CD4-positive, alpha-beta T cell treated with Interleukin-15 for 1 hour (primary cell): Measurements from ENCODE around the gene TRABD2A.
A peak's percentile ranks its signal among the peaks of the same experiment; 100 is the strongest.
"Not testable (repeated sequence)": the region's sequence is repeated elsewhere in the genome, so short reads cannot be mapped to it uniquely, and the experiment has no call there.

Experiments used
- DNase-seq: peaks from one replicate; pipeline ENCODE4 v3.0.0-alpha.2; 2020

The TRABD2A gene

DNA sequence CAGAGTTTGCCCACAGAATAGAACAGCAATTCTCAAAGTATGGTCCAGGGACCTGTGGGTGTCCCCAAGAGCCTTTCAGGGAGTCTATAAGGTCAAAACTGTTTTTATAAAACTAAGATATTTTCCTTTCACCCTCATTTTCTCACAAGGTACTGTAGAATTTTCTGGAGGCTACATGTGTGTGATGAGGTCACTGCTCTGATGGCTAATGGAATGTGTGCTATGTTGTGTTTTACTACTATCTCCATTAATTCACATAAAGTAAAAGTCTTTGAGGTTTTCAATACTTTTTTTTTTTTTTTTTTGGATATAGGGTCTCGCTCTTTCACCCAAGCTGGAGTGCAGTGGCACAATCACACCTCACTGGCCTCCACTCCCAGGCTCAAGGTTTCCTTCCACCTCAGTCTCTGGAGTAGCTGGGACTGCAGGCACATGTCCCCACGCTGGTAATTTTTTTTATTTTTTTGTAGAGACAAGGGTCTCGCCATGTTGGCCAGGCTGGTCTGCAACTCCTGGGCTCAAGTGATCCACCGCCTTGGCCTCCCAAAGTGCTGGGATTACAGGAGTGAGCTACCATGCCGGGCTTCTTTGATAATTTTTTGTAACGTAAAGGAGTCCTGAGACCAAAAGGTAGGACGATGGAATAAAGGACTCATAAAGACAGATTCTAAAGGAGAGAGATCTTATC is 1.8 kb downstream of the TRABD2A start:
- no peak for DNase-seq

DNA sequence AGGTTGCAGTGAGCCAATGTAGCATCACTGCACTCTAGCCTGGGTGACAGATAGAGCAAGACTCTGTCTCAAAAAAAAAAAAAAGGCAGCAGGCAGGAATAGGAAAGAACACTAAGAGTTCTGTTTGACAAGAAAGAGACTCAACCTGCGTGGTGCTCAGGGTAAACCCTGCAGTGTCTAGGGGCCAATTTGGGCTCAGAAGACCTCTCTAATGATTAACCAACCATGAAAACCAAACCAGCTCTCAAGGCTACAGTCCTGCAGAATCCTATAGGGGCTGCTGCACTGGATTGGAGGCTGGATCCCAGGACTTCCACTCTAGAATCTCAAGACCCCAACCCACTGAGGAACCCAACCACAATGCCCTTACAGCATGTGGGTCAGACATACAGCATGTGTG is 2.4 kb downstream of the TRABD2A start:
- no peak for DNase-seq

DNA sequence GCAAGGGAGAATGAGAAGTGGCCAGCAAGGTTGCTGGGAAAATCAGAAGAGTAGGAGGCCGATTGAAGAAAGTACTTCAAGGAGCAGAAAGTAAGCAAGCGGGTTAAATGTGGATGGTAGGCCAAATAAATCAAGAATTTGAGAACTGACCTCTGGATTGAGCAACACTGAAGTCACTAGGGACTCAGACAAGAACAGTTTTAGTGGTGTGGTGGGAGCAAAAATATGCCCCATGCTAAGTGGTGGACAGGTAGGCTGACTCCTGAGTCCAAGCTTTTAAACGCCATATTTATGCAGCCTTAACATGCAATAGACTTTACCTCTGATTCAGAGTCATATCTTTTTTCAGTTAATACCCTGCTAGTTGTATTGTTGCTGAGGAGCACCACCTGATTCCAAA is 4.5 kb downstream of the TRABD2A start:
- no peak for DNase-seq

DNA sequence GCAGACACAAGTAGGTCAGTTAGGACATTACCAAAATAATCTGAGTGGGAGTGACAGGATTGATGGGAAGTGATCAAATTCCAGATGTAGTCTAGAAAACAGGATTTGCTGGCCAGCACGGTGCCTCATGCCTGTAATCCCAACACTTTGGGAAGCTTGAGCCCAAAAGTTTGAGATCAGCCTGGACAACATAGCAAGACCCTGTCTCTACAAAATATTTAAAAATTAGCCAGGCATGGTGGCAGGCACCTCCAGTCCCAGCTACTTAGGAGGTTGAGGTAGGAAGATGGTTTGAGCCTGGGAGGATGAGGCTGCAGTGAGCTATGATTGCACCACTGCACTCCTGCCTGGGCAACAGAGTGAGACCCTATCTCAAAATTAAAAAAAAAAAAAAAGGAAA is 5.3 kb downstream of the TRABD2A start:
- DNase-seq: not testable (repeated sequence)

DNA sequence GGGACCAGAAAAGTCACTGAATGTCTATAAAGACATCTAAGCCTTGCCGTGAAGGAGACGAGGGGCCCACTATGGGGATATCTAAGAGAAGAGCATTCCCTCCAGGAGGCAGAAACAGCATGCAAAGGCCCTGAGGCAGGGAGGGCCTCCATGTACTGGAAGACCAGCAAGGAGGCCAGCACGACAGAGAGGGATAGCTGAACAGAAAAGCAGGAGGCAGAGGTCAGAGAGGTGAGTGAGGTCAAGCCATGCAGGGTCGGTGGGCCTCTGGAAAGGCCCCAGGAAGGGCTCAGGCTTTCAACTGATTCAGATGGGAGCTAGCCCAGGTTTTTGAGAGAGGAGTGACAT is 5.7 kb downstream of the TRABD2A start:
- no peak for DNase-seq

DNA sequence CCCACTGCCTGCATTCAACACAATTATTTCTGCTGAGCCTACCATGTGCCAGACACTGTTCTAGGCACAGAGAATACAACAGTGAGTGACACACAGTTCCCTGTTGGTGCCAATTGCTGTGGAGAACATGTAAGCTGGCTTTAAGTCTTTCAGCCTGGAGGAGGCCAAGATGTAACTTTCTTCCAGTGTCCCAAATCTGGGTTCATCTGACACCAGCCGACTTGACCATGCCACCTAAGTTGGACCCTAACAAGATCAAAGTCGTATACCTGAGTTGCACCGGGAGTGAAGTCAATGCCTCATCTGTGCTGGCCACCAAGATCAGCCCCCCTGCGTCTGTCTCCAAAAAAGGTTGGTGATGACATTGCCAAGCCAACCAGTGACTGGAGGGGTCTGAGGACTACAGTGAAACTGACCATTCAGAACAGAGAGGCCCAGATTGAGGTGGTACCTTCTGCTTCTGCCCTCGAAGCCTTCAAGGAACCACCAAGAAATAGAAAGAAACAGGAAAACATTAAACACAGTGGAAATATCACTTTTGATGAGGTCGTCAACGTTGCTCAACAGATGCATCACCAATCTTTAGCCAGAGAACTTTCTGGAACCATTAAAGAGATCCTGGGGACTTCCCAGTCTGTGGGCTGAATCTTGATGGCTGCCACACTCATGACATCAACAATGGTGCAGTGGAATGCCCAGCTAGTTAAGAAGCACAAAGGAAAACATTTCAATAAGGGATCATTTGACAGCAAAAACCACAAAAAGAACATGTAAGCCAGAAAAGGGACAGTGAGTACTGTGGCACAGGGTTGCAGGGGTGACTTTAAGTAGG is 6.3 kb downstream of the TRABD2A start:
- no peak for DNase-seq

DNA sequence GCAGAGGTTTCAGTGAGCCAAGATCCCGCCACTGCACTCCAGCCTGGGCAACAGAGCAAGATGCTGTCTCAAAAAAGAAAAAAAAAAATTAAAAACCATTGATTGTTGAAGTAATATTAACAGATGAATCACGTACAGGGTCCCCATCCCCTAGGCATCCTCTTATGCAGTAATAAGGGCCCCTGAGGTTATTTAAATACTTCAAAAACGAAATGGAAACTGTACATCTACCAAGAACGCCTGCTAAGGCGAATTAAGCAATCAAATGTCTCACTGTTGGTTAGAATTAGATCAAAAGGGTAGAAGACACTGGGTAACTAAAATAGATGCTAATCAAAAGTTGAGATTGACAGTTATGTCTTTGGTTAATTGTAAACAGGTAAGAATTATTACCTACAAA is 7.5 kb downstream of the TRABD2A start:
- DNase-seq: no peak

DNA sequence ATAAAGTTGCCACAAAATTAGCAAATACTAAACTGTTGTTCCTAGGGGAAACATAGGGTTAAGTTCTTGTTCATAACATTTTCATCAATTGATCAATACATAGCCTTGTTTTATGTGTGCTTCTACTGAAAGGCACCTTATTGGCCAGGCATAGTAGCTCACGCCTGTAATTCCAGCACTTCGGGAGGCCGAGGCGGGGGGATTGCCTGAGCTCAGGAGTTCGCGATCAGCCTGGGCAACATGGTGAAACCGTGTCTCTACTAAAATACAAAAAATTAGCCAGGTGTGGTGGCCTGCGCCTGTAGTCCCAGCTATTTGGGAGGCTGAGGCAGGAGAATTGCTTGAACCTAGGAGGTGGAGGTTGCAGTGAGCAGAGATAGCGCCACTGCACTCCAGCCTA is 8.2 kb downstream of the TRABD2A start:
- DNase-seq: not testable (repeated sequence)

DNA sequence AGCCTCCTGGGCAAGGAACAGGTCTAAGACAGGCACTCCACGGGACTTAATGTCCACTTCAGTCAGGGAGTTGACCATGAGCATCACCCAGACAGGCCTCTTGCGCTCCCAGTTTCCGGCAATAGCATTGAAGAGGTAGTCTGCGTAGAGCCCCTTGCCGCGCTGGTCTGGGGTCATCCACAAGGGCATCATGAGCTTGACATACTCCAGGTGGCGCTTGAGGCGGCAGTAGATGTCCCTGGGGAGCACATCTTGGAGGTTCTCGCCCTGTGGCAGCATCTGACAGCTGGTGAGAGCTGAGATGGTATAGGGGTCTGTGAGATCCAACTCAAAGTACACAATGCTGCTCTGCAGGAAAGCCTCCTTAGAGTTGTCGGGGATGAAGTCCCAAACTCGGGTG is 10.6 kb downstream of the TRABD2A start:
- DNase-seq: no peak

DNA sequence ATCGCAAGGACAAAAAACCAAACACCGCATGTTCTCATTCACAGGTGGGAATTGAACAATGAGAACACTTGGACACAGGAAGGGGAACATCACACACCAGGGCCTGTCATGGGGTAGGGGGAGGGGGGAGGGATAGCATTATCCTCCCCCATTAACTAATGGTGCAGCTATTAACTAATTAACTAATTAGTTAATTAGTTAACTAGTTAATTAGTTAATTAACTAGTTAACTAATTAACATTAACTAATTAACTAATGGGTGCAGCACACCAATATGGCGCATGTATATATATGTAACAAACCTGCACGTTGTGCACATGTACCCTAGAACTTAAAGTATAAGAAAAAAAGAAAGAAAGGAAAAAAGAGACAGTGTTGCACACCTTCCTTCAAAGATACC is 12.6 kb downstream of the TRABD2A start:
- DNase-seq: not testable (repeated sequence)

DNA sequence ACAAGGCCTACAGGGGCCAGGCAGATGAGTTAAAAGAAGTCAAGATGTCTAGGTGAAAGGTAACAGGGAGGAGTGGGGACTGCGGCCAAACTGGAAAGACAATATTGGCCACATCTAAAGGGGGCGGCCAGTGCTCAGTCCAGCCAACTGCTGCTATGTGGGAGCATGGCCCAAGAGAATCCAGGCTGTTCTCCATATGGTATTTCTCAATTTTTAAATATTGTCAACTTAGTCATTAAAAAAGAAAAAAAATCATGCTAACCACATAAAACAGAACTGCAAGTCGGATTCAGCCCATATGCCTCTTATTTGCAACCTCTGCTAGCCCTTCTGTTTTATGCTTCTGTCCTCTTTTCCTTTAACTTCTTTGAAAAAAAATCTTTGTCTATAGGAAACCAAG is 14.8 kb downstream of the TRABD2A start:
- no peak for DNase-seq

DNA sequence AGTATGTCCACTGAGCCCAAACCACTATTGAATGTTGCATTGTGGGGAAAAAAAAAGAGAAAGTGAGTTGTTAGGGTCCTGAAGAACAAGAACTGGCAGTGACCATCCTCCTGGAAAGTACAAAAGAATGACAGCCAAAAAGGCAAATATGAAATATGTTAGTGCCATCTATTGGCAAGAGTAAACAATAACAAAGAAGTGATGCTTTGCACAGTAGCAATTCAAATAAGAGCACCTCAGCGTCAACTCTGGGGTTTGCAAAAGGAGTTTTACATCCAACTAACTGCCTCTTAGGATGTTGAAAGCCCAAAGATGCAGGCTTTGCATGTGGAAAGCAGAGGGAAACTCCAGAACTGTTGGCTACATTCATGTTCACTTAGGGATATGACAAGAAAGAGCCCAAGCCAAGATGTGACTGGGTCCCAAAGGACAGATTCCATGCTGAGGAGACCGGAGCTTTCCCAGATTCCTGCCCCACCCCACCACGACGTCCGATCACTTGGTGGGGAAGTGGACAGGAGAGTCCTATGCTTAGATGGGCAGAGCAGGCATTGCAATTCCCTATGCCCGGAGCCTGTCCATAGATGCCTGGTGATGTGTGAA is 15.6 kb downstream of the TRABD2A start:
- DNase-seq: no peak

DNA sequence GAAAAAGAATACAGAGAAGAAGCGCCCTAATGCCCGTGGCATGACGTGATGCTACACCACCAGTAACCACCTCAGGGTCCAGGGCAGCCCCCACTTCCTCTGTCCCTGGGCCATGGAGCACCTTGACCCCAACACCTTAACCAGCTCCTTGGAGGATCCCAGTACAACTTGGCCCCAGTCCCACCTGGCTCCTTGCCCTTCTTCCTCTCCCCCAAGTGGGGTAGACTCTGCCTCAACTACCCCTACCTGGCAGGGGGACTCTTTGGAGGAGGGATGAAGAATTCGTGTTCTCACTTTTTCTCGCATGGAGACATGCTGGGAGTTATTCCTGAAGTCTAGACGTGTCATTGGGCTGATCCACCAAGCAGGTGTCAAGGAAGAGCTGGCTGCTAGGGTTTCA is 18.9 kb downstream of the TRABD2A start:
- DNase-seq: no peak

DNA sequence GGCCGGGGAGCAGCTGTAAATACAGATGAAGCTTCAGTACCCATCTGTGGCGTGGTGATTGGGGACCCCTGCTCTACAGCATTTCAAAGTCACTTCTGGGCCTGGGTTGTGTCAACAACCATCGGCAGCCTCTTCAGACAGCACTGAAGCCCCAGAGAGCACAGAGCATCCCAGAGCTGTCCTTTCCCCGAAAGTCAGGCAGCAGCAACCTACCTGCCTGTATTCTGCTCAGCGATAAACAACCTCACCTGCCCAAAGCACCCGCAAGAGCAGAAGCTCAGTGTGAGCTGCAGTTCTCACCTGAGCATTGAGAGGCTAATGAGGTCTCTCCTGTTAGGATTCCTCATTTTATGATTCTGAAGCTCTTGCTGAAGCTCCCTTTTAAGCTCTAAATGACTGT is 19.3 kb downstream of the TRABD2A start:
- no peak for DNase-seq

DNA sequence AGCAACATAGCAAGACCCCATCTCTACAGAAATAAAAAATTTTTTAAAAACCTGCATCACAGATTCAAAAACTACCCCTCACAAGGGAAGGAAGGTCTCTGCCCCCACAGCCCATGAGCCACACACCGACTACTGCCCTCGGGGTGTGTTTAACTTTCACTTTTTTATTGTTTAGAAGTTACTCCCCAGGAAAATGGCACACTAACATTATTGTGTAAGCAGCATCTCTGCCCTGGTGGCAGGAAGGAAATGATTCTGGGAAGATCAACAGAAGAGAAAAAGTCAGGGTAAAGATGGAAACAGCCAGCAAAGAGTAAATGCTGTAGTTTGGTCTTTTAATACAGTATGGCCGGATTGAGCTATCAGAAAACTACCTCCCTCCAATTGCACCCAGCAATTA is 21.9 kb downstream of the TRABD2A start:
- DNase-seq: no peak

DNA sequence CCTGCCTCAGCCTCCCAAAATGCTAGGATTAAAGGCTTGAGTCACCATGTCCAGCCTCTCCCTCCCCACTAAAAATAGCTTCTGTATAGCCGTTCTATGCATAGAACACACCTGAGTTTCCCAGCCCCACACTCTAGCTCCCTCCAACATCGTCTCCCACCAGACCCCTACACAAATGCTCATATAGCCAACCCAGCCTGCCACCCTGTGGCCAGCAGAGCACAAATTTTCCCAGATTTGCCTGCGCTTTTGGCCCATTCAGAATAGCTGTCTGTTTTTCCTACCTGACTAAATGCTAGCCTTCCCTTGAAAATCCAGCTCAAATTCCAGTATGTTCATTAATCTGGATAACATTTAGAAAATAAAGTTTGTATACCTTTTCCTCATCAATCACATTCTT is 22.8 kb downstream of the TRABD2A start:
- DNase-seq: no peak

DNA sequence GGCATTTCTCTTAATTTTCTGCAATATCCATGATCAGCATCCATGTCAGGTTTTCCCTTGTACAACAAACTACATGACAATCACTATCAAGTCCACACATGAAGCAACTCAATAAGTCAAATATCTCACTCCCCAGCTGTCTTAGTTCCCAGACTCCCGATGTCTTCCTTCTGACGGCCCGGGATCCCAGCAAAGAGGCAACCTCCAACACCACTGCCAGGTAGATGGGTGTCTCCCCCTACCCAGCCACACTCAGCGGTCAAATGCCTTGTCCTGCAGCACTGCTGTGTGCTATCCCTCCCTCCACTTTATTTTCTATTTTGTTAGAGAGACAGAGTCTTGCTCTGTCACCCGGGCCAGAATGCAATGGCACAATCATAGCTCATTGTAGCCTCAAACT is 23.3 kb downstream of the TRABD2A start:
- no peak for DNase-seq

DNA sequence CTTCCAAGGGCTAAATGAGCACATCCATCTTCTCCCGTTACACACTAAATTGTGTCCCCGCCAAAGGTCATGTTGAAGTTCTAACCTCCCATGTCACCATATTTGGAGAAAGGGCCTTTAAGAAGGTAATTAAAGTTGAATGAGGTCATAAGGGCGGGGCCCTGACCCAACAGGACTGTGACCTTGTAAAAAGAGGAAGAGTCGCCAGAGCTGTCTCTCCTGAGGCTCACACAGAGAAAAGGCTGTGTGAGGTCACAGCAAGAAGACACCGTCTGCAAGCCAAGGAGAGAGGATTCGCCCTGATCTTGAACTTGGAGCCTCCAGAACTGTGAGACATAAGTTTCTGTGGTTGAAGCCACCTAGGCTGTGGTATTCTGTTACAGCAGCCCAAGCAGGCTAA is 24.1 kb downstream of the TRABD2A start:
- peak; percentile 60 for DNase-seq

DNA sequence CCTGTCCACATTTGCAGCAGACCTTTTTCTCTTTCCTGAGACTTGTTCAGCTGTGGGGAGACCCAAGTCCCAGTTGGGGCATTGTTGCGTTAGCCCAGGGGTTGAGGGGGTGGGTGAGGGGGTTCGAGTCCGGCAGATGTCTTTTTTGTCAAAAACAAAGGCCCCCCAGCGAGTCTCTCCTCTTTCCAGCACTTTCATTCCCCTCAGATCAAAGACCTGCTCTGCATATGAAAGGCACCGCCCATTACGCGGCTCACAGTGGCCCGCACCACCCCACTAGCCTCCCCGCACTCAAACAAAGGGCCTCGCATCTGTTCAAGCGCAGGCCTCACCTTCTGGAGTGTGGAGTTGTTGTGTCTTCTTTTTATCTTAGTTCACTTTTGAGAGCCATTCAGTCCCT is 25.2 kb downstream of the TRABD2A start:
- no peak for DNase-seq

DNA sequence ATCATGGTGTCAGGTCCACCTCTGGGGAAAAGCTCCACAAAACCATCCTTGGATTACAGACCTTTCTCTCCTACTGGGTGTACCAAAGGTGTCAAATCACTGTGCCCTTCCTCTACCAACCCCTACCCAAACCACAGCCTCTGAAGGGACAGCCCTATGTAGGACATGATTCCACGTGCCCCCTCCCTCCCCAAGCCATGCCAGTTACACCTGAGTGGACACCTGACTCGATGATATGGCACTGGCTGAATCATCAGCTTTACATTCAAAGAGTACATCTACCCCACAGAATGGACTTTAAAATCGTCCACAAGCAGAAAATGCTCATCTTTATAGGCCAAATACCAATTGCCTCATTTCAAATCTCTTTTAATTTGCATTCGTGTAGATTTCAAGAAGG is 26.0 kb downstream of the TRABD2A start:
- no peak for DNase-seq

DNA sequence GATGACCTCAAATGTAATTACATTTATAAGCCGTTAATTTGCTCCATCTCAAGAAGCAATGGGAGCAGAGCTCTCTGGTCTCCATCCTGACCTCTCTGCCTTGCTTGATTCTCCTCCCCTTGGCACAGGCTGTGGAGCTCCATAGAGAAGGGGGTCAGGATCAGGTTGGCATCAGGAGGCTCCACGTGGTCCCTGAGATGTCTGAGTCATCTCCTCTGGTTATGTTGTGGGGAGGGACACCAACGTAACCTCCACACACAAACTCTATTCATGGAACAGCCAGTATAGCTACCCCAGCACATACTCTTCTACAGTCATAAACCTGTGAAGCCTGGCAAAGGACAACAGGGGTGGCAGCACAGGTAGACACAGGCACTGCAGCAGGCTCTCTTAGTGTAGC is 29.0 kb downstream of the TRABD2A start:
- DNase-seq: no peak

DNA sequence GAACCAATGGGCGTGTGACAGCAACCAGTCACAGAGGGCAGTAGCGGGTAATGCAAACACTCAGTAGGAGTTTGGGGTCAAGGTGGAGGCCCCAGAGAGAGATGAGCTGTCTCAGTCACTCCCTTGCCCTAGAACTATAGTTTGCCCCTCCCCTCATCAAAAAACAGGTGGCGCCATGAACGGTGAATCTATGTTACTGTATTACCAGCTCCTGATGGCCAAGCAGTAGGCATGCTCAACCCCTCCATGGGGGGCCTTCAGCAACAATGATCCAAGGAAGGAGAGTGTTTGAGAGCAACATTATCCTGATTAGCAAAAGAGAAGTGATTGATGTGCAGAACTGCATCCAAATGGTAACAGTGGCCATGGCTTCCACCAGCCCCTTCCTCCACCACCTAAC is 30.4 kb downstream of the TRABD2A start:
- no peak for DNase-seq

DNA sequence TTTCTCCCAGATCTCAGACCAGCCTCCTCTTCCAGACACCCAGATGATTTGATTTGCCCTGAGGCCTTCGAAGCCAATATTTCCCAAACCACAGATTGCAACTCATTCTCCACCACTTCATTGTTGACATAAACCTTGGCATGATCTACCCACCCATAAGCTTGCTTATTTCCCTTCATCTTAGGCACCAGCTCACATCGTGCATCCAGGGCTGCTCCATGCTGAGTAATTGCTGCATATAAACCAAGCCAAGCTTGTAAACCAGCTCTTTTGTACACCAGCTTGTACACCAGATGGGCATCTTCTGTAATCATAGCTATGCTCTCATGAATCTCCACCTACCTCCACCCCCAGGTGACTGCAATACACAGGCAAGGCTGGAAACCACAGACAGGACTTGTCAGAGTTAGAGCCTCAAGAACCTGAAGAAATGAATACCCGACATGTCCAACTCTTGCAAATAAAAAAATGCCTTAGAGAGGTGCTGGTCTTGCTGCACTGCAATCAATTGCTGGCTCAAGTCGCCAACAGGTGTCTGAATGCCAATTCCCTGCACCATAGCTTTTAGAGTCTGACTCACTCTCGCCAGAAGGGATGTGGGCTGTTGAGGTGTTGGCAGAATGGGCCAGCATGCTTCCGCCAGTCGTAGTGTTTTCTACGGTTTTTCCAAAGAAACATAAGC is 31.5 kb downstream of the TRABD2A start:
- DNase-seq: peak; percentile 34
